NCI-H146 treated with DMSO at 0.1 percent for 48 hours (cell line): Measurements from ENCODE around the gene TDRD10.

Source experiments
- DNase-seq: peaks from one replicate; lab custom pipeline; 2025; ENCODE audit not compliant: unreplicated experiment; lab: John Stamatoyannopoulos, UW

TDRD10 gene

DNA sequence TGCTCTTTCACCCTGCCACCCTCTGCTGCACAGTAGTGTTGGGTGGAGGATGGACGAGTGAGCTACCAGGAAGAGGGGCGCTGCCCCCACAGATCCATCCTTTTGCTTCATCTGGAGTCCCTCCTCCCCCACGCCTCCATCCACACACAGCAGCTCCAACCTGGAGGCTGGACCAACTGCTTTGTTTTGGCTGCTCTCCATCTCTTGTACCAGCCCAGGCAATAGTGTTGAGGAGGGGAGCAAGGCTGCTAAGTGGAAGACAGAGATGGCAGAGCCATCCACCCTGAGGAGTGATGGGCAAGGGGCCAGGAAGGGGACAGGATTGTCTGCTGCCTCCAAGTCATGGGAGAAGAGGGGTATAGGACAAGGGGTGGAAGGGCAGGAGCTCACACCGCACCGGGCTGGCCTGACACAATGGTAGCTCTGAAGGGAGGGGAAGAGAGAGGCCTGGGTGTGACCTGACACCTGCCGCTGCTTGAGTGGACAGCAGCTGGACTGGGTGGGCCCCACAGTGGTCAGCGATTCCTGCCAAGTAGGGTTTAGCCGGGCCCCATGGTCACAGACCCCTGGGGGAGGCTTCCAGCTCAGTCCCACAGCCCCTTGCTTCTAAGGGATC lies 74.0 kb downstream of the TDRD10 start:
- no peak for DNase-seq

DNA sequence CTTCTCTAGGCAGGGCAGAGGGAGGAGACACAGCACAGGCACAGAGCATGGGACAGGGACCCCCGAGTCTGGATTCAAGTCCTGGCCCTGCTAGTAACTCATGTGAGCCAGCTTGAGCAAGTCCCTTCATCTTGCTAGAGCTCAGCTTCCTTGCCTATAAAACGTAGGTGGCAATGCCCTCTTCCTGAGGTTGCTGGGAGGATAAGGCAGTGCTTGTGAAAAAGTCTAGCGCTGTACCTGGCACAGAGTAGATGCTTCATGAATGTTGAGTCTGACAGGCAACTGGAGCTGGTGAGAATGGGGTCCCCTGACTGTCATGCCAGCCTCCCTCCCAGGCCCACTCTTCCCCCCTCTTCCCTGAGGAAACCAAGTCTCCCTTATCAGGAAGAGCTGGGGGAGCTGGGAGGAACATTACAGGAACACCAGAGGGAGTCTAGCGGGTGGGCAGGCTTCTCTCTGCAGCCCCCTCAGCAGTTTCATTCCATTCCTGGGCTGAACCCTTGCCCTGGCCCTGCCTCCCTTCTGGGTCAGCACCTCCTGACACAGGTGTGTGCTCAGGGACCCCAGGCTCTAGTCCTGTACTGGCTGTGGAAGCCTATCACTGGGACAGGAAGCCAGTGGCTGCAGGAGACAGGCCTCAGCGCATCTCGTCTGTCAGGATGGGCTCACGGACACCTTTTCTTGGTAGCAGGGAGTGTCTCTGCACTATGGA lies 75.5 kb downstream of the TDRD10 start:
- DNase-seq: no peak

DNA sequence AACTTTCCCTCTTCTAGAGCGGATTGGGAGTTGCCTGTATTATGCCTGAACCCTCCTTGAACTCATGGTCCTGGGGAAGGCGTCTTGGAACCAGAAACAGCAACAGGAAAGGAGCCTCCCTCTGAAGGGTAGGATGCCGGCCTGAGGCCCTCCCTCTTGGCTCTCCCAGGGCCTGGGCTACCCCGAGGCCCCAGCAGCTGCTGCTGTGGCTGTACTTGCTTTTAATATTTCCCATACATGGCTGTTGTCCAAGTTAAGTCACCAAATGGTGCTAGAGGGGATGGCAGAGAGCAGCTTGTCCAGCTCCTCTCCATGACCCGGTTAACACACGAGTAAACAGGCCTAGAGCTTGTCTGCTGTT lies 76.0 kb downstream of the TDRD10 start:
- no peak for DNase-seq

DNA sequence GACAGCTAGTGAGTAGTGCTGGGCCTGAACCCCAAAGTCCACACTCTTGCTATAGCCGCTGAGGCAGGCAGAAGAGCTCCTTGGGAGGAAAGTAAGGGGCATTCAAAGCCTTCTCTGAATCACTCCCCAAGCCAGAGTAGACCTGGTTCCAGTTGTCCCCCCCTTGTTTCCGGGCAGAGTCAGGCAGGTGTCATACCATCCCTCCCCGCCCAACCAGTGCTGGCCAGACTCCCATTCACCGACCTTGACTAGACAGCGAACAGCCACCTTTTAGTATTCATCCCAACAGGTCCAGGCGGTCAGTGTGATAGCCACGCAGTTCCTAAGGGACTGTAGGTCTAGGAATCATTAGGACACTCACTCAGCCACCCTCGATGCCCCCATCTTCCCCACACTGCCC lies 77.4 kb downstream of the TDRD10 start:
- DNase-seq: no peak

DNA sequence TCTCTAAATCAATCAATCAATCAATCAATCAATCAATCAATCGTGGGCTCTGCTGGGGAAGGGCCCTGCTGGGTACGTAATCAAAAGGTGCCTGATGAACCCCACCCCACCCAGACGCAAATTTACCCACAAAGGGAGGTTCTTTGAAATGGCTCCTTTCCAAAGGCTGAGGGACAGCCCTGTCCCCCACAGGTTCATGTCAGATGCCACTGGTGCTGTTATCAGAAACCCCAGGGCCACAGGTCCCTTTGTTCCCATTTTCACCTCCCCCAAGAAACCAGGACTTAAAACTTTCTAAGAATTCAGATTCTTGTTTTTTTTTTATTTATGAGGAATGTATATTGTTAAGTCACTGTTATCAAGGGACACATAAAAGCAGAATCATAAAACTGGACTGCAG lies 79.7 kb downstream of the TDRD10 start:
- no peak for DNase-seq

DNA sequence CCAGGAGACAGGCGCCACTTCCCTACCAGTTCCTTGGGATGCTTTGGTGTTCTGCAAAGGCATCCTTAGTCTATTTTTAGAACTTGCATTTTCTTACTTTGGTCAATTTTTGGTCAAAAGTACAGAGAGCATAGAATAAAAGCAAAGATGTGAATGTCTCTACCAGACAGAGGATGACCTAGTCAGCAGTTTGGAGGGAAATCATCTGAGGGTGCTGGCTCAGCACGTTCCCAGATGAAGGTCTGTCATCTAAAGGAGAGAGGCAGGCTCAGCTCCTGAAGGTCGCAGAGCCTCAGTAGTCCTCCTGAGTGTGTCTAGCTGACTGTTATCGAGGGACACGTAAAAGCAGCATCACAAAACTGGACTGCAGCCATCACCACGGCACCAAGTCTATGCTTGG lies 80.9 kb downstream of the TDRD10 start:
- no peak for DNase-seq

DNA sequence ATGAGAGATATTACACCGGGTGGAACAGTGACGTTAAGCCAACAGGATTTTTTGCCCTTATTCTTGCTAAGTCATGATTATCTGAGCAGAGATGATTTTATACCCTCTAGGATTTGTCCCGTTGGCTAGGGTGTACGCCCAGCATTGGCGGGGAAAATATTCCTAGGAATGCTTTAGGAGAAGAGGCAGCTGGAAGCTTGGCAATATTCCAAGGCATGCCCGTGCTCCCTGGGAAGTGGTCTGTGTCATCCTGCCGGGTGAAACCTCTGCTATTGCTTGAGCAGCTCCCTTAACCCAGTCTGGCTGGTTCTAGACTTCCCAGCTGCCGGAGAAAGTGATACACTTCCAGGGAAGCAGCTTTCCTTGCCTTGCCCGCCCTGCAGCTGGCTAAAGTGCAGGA lies 81.8 kb downstream of the TDRD10 start:
- no peak for DNase-seq

DNA sequence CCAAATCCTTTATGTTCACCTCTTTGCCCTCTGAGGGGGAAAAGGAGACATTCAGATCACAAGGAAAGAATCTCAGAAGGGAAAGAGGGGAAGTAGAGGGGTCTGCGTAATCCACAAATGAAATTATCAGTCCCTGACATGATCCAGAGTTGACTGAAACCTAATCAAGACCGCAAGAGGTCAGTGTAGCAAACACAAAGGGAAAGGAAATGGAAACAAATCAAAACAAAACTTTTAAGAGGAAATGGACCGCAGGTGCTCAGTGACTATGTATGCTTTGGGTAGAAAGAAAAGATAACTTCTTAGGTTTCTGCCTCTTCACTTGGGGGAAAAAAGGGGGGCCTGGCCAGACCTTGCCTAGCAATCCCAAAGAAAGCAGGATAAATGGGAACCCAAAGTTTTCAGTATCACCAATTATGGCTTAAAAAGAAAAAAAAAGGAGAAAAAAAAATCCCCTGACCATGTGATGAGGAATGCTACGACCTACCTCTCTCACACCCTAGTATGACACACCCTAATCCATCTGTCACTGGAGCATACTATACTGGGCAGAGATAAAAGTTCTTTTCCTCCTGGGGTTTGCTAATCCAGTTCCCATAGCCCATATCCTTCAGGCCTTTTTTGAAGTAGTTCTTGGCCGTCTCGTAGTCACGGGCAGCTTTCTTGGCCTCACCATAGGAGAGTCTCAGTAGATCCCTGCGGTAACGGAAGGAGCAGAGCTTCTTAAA lies 82.4 kb downstream of the TDRD10 start:
- DNase-seq: no peak

DNA sequence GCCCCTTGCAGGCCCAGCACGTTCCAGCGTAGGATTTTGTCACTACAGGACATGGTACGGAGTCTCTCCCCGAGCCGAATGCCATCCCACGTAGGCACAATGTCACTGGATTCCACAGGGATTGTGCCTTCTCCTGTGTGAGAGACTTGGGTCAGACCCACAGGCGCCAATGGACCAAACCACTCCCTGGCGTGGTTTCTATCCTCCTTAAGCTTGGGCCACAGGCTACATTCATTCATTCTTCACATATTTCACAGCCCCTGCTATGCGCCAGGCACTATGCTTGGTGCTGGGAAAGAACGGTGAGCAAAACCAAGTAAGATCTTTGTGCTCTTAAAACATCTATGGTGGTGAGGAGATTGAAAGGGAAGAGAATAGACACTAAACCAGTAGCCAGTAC lies 84.2 kb downstream of the TDRD10 start:
- DNase-seq: no peak

DNA sequence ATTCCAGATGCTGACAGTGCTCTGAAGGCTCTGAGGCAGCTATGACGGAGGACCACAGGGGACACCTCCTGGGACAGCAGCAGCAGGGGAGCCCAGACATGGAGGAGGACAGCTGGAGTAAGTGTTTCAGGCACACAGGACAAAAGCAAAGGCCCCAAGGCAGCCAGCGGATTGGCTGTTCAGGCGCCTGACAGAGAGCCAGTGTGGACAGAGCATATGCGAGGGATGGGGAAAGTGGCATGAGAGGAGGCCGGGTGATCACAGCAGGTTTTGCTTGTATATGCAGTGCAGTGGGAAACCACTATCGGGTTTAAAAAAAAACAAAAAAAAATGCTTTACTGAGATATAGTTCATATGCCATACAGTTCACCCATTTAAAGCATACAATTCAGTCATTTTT lies 84.6 kb downstream of the TDRD10 start:
- no peak for DNase-seq

DNA sequence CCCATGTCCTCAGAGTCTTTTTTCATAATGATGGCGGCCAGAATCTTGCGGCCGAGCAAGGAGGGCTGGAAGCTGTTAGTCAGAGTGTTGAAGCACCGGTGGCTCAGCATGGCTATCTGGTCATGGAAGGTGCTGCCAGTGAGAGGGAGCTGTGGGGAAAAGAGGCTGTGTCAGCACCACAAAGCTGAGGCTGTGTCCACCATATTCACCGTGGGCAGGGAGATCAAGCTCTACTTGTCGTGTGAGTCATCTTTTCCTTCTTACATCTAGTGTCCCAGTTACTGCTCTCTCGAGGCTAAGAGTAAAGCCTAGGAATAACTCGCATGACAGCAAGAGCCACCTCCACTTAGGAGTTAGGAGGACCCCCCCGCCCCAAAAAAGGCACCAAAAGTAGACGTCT lies 87.8 kb downstream of the TDRD10 start:
- no peak for DNase-seq

DNA sequence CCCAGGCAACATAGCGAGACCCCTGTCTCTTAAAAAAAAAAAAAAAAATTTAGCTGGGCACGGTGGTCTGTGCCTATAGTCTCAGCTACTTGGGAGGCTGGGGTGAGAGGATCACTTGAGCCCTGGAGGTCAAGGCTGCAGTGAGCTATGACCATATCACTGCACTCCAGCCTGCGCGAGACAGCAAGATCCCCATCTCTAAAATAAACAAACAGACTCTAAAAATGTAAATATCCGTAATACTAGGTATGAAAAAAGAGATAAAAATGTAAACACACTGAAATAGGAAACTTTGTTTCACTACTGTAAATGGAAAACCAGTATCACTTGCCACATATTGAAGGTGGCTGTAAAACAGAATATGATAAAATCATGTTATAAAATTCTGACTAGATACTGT lies 88.7 kb downstream of the TDRD10 start:
- DNase-seq: no peak

DNA sequence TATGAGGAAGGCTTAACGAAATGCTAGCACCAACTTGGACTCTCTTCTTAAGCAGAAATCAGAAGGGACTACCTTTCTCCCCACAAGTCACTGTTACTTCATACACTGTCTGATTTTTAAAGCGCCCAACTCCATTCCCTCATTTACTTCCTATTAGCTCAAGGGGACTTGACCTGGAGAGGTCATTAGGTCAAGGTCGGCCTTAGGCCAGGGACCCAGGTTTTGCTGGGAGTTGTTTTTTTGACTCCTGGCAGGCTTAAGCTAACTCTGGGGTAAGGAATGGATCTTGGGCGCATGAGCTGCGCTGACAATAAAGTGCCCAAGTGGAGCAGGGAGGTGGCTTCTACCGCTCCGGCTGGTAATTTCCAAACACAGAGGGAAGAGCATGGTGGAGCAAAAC lies 89.2 kb downstream of the TDRD10 start:
- DNase-seq: no peak

DNA sequence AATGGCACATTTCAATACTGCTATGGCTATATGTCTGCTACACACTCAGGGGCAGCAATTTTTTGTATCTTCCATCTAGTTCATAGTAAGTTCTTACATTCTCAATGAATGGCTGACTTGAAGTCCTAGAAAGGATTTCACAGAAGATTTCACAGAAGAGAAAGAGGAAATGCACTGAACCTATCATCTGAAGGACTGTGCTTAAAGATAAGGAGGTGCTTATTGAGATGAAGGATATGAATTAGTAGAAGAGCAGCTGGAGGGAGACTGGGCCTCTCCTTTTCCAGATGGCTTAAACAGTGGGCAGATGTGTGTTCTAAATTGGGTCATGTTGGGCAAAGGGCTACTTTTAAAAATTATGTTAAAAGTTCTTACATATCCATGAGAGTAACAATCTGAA lies 91.4 kb downstream of the TDRD10 start:
- no peak for DNase-seq

DNA sequence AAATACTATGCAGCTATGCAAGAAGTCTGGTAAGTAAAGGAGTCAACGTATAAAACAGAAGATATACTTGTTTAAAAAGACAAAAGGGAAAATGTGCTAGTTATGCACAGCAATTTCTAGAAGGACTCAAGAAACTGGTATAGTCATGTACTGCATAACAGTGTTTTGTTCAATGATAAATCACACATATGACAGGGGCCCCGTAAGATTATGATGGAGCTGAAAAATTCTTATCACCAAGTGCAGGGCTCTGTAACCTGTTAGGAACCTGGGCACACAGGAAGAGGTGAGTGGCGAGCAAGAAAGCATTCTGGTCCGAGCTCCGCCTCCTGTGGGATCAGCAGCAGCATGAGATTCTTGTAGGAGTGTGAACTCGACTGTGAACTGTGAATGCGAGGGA lies 92.8 kb downstream of the TDRD10 start:
- no peak for DNase-seq

DNA sequence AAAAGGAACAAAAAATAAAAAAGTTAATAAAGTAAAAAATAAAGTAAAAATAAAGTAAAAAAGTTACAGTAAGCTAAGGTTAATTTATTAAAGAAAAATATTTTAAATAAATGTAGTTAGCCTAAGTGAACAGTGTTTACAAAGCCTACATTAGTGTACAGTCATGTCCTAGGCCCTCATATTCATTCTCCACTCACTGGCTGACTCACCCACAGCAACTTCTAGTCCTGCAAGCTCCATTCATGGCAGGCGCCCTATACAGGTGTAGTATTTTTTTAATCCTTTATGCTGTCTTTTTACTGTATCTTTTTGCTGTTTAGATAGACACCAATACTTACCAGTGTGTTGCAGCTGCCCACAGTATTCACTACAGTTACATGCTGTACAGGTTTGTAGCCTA lies 93.6 kb downstream of the TDRD10 start:
- no peak for DNase-seq
